GM19035 (cell line): ENCODE data around the gene SPRED2.

Source experiments
- ATAC-seq: cut with Tn5 transposase; IDR thresholded peaks from one replicate; pipeline ENCODE4 v1.9.1; 2021; ENCODE audit not compliant: unreplicated experiment

Gene SPRED2

DNA sequence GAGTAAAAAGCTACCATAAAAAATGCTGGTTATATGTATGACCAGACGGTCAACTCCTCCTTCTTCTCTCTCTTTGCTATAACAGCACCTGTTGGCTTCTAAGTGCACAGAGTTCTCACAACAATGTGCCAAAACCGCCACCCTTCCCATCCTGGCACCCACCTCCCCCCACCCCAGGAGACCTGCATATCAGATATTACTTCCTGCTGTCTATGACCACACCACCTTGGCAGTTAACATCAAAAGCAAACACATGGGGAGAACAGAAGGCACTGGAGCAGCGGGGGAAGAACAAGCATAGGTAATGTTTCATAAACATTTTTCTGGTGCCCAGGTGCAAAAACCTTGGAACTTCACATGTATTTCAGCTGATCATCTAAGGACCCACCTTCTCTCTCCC lies 15.5 kb downstream of the SPRED2 start:
- ATAC-seq = no peak

DNA sequence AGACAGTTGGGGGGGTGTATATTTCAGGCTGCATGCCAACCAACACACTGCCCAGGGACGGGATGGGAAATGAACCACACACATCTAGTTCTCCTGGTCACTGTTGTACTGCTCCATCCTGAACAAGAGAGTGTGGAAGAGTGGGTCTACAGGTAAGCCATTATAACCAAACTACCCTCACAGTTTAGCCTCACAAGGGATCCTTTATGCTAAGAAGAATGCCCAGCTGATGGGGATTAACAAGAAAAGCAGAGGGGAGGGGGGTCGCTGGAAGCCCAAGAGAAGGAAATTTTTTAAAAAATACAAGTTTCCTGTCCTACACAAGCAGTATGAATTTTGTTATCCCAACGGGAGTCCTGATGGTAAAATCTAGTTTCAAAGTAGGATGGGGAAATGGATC lies 16.1 kb downstream of the SPRED2 start:
- no peak for ATAC-seq

DNA sequence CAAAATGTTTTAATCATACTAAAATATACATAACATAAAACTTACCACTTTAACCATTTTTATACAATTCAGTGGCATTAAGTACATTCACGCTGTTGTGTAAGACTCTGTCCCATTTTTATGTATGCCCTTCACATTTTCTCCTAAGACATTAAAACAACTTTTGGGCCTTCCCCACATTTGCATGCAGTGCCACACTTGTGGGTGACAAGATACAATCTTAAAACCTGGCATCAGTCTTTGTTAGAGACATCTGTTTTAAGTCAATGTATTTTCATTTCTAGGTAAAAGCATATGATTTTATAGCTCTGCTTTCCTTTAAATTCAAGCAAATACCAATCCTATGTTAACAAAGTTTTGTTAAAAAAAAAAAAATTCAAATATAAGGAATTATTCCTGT lies 17.3 kb downstream of the SPRED2 start:
- no peak for ATAC-seq

DNA sequence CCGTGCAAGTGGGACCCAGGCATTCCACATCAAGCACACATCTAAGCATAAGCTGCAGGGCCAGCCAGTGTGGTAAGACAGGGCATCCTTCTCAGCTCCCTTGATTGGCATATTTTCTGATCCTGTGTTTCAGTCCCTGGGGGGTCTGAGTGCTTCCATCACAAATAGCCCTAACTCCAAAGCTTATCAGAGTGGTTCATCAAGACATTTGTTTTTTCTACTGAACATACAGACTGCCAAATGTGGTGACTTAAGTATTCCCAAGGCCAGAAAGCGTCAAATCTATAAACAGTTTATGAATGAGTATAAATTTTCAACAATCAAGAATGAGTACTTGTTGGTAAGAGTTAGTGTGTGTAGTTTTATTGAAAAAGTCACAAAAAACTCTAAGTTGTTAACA lies 18.8 kb downstream of the SPRED2 start:
- no peak for ATAC-seq

DNA sequence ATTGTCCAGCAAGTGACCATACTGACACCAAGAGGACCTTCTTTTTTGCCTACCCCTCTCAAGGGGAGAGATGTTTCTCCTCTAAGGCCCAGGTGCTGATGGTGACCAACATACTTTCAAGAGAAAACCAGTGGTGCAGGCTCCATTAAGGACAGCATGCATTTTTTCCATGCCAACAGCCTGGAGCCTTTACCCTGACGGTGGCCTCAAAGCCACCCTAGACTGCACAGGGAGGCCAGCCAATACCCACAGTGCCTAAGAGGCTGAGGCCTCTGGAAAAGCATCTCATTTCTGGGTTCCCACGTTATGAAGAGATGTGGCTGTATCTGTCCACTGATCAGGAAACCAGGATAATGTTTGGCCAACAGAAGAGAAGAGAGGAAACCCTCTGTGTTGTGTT lies 19.3 kb downstream of the SPRED2 start:
- ATAC-seq = no peak

DNA sequence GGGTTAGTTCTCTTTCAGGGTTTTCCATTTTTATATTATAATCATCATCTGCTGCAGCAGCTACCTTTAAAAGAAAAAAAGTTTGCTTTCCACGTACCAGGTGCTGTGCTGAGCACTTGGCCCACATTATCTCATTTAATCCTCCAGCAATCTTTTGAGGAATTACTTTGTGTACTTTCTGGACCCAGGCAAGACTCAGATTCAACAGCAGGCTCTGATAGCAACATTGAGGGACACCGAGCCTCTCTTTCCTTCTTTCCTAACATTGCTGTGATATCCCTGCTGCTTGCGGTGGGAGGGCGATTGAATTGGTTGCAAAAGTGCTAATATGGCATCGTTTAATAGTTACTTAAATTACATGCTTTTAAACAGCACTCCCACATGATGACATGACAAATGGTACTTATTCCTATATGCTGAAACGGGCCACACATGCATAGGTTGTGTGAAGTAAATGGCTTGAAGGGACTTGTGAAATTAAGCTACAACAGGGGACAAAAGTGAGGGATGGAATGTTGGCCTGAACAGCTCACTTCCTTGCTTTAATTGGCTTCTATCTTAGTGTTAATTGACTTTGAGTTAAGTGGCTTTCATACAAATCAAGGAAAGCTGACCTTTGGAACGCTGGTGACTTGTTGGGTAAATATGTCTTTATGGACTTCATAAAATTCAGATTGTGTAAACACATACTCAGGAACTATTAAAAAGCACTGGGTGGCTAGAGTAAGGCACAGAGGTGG lies 21.2 kb downstream of the SPRED2 start:
- ATAC-seq = no peak

DNA sequence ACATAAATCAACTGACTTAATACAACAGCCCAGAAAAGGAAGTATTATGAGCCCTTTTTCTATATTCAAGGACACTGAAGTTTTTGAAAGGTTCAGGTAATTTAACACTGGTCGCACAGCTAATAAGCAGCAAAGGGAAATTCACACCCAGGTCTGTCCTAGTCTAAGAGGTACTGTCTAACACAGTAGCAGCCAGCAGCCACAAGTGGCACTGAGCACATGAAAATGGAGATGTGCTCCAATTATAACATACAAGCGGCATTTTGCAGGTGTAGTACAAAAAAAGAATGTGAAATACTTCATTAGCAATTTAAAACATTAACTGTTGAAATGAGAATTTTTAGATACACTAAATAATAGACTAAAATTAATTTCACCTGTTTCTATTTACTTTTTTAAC lies 23.4 kb downstream of the SPRED2 start:
- ATAC-seq = no peak

DNA sequence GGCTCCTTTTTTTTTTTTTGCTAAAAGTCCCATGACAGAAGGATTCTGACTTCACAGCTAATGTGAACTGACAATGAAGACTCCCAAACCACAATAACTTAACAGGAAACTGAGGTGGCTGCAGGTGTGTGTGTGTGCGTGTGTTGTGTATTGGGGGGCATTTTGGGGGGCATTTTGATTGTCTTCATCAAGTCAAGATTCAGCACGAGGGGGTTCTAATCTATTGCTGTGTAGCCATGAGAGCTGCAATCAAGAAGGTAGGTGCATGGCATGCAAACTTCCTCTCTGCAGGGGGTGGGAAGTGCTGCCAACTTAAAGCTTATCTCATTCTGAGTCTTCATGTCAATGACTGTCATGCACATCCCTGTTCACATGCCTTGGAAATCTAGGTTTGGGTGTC lies 25.2 kb downstream of the SPRED2 start:
- ATAC-seq = no peak

DNA sequence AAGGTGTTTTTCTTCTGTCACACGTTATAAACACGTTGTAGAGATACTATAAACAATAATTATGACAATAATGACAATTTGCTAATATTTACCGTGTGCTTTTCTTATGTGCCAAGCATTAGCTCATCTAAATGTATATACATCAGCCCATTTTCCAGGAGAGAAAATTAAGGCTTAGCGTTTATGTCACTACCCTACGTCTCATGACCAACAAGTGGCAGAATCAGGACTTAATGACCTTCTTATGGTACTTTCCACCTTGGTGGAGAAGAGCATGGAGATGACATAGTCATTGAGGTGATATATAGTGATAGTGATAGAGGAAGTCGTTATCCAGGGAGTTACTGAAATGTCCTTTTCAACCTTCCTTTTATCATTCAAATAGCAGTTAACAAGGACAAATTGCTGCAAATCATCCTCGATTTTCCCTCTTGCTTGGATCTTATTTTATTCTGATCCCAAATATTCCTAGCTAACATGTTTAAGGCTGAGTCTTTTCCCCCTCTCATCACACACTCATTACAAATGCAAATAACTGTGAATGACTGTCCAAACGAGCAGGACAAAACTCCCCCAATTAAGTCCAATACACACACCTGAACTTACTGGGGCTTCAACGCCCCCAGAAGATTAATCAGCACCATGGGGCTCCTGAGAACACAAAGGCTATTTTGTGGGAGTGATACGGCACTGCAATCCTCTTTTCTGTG lies 27.3 kb downstream of the SPRED2 start:
- ATAC-seq = no peak

DNA sequence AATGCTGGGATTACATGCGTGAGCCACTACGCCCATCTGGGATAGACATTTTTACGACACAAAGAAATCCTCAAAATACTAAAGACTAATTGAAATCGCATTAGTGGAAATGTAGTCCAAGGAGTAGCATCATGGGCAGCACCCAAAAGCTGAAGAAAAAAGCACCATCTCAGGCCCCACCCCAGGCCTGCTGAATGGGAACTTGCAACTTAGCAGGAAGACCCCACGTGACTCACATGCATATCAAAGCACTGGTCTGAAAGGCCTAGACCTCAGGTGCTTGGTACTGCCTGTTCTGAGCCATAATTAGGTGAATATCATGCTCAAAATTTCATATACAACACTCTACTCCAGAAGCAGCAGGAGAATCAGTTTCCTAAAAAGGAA lies 28.9 kb downstream of the SPRED2 start:
- no peak for ATAC-seq

DNA sequence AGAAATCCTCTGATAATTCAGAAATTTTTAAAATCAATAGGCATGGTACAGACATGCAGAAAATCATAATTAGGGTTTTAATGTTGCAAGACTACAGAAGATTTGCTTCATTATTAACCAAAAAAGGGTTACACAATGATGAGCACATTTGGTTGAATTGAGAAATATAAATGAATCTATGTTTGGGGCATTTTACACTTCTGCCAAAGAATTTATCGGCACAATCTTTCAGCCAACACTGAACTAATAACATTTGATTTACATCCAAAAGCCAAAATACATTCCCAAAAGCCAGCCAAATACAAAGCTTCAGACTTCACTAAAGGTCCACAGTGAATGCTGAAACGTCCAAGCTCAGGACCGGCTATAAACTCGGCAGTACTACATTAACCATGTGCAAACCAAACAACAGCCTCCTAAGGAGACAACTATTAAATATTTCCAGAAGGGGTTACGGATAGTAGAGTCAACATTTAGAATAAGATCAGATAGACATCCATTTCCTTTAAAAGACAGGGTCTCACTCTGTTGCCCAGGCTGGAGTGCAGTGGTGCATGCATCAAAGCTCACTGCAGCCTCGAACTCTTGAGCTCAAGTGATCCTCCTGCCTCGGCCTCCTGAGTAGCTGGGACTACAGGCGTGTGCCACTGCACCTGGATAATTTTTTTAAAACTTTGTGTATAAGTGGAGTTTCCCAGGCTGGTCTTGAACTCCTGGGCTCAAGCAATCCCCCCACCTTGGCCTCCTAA lies 29.4 kb downstream of the SPRED2 start:
- no peak for ATAC-seq

DNA sequence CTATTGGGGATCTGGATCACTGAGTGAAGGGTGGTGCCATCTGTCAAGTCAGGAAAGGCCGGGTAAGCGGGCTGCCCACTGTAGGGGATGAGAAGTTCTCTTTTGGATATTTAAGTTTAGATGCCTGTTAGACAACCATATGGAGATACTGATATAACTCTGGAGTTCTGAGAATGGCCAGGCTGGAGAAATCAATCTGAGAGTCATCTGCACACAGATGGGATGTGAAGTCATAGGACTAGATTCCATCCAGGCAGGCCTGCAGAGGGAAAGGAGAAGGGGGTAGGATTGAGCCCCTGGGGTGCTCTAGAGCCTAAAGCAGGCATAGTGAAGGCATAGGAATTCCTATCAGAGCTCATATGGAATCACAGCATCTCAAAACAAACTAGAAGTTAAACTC lies 30.1 kb downstream of the SPRED2 start:
- ATAC-seq = no peak

DNA sequence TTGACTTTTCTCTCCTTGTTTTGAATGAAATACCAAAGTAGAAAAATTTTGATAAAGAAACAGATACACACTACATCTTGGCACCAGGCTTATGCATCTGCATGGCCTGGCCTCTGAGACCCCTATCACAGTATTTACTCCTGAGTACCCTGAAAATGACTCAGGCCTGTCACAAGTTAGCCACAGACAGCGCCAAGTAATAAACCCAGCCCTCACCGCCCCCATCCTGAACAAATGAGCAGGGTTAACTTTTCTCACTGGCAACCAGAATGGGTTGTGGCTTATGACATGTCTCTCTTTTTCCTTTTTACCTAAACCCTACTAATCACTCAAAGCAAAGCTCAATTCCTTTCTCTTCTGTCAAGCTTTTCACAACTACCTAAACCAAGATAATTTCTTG lies 35.3 kb downstream of the SPRED2 start:
- ATAC-seq = no peak

DNA sequence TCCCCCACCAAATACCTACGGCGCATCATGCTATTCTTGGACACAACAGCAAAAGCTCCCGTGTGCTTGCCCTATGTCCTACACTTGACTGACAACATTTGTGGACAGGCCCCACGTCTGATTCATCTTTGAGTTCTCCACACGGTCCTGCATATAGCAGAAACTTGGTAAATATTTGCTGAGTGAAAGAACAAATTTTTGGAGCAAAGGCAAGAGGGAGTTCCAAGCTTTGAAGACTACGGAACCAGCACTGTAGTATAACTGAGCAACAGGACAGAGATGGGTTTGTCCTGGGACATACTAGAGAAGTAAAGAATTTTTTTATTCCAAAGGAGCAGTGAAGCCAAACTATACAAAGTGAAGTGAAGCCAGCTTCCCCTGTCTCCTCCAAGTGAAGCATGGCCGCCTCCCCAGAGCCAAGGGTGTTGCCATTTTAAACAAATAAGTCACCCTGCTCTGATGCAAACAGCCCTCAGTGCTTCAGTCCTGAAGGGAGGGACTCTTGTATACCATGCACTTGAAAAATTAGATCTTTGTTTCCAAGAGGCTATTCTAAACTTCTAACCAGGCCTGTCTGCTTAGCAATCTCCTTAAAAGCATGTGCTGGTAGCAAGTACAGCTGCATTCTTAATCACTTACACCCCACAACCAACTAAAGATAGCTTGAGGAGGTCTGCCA lies 35.9 kb downstream of the SPRED2 start:
- no peak for ATAC-seq

DNA sequence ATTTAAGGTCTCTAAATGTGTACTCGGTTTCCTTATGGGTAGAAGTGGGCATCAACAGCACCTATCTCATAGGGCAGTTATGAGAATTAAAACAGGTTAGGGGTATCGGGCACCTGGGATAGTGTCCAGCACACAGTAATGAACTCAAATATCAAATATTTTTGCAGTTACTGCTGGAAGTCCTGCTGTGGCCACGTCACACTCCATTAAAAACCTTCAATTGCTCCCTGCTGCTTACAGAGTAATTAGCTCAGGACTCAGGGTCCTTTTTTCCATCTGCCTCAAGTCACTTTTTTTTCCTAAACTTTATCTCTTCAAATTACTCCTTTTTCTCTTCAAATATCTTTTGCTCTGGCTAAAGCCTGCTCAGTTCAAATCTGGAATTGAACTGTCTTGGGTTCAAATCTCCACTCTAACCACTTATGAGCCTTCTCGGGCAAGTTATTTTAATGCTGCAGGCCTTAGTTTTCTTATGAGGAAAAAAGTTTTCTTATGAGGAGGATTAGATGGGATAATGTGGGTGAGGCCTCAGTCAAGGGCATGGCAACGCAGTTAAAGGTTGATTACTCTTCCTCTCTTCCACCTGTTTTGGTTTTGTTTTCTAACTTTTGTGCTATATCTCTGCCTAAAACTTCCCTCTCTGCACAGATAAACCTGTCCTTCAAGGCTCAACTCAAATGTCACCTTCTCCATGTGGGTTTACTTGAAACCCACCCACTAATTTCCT lies 36.6 kb downstream of the SPRED2 start:
- ATAC-seq = no peak

DNA sequence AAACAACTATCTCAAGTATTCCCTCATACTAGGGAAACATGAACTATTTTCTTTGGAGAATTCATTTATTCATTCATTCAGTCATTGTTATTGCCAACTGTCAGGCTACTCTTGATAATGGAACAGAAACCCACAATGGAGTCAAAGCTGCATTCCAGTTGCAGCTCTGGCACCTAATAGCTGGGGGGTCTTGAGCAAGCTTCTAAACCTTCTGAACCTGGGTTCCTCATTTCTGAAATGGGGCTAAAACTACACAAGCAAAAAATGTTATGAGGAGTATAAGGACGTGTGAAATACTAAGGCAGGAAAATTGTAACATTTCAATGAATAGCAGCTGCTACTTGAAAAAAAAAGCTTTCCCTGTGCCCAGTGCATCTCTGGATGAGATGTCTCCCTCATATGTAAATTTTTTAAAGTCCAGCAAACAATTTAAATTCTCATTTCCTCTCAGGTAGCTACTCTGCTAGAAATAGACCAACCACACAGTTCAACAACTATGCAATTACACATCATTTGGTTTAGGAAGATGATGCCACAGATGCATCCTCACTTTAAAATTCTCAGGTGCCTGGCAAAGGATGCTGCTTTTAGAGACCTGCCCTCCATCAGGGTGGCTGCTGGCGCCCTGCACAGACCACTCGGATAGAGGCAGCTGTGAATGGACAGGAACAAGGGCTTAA lies 38.5 kb downstream of the SPRED2 start:
- ATAC-seq = no peak

DNA sequence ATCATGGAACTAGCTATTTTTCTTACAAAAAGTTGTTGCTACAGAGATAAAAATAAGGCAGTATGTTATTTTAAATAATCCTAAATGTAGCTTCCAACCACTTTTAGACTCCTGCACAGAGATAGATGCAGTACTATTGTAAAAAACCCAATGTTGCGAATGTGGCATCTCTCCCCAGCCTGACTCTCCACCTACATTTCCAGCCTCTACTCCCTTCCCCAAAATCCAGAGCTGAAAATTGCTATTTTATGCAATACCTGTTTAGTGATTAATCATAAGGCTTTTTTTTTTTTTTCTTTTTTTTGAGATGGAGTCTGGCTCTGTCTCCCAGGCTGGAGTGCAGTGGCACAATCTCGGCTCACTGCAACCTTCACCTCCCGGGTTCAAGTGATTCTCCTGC lies 39.4 kb downstream of the SPRED2 start:
- ATAC-seq = no peak

DNA sequence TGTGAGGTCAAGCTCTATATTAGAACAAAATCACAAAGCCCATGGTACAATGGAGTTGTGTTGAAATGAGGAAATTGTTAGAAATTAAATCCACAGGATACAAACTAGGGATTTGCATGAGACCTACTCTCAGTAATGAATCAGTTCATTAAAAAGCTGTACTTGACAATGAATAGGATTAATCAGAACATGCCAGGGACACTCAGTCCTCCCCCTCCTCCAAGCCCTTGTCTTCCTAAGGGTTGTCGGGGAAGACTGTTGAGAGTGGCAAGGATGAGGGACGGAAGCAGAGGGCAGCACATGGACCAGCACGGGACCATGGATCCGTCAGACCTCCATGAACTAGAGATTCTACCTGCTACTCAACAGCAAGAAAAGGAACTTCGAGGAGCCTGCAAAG lies 39.8 kb downstream of the SPRED2 start:
- no peak for ATAC-seq

DNA sequence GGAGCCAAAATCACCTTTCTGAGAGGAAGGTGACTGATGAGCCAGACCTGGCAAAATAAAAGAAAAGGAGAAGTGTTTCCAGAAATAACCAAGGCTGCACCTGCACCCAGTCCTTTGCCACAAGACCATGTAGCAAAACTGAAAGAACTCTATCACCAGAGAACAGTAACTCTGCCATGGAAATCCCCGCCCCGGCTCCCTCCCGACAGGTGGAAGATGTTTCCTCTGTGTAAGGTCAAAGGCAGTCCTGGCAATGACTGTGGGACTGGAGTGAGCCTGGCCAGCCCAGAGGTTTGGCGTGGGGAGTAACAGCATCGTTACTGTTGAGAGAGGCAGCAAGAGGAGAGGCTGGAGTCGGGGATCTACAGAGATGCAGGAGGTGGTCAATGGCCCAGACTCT lies 42.3 kb downstream of the SPRED2 start:
- peak; percentile 89 for ATAC-seq

DNA sequence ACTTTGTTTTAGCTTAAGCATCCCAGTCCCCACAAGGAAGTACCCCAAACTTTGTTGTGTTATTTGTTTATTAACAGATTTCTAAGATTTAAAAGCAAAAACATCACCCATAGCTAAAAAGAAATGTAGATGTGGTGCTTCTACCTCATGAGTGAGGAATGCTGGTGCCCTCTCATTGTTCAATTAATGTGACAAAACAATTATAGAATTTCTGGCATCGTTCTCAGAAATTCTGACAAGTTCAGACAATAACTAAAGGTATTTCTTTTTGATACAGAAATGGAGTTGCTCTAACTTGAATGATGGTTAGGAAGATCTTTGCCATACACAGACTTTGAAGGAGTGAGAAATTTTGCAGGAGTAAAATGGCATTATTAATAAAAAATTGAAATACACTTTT lies 42.9 kb downstream of the SPRED2 start:
- no peak for ATAC-seq
